Frontal cortex (tissue), 4 donors: ENCODE data around the gene SNAPC5. TPM values are rescaled to one million over a fixed set of nuclear protein-coding genes. Genes with fewer than 3 reads are reported as not detected.
"Not testable (repeated sequence)": the region's sequence is repeated elsewhere in the genome, so short reads cannot be mapped to it uniquely, and the experiment has no call there.

Source experiments
- DNase-seq, 2 donors: peaks; one replicate each; pipeline ENCODE4 v3.0.0; 2012; ENCODE audit warnings: low spot score in 2 of 2
- FAIRE-seq: peaks from 2 replicates; lab custom pipeline; 2012; peaks lifted over from hg19 to GRCh38; lab: Jason Lieb, UNC
- small RNA-seq: library from RNA; depleted of rRNA; stranded (forward); fragments of <200 nt; gene quantifications from one replicate; pipeline ENCODE3, GENCODE V24; 2014
- total RNA-seq: library from RNA; depleted of rRNA; stranded (reverse); fragments of >200 nt; gene quantifications from one replicate; pipeline ENCODE4 v1.2.3, GENCODE V29; 2014
- donor health status: control.
- donor health status: control.
- donor health status: control.

The SNAPC5 gene
- total RNA-seq, 1 donor from 2014 or later = 9.4 TPM

GRCh38 chr15:66462627-66463026, 34.9 kb downstream of the SNAPC5 start:
- no peak for DNase-seq
- no peak for FAIRE-seq

DNA sequence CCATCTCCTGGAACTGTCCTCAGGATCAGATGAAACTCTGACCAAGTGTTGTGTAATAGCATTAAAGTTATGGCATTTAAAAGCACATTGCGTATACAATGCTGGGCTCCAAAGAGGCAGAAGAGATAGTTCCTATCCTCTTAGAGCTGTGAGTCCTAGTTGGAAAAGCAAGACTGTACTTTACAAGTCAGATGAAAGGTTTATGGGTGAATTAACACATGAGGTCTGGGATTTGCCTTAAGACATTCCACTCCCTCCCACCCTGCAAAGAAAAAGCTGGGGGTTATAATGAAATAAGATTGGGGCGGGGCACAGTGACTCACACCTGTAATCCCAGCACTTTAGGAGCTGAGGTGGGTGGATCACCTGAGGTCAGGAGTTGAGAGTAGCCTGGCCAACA, 35.6 kb downstream of the SNAPC5 start:
- FAIRE-seq (no peak), DNase-seq (no peak)

- FAIRE-seq = not testable (repeated sequence)
Measured at GRCh38 chr15:66461294-66461693, 36.3 kb downstream of the SNAPC5 start.

GRCh38 chr15:66459818-66460615, 37.5 kb downstream of the SNAPC5 start:
- FAIRE-seq = no peak
- no peak for DNase-seq

More at GRCh38 chr15:66461294-66461693, 36.3 kb downstream of the SNAPC5 start:
- not testable (repeated sequence) for DNase-seq

DNA sequence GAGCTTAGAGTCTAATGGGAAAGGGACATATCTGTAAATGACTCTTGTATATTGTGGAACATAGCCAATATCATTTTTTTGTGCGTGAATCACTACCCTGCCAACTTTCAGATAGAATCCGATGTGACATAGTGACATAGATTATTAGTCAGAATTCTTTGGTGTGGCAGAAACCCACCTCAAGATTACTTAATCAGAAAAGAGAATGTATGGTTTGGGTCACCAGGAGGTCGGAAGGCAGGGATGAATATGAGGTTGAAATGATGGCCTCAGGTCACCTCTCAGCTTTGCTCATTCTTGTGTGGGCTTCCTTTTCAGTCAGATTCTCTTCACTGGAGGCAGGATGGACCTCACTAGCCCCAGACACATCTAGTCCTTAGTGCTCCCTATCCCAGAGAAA, 41.4 kb downstream of the SNAPC5 start:
- FAIRE-seq = no peak
- no peak for DNase-seq

DNA sequence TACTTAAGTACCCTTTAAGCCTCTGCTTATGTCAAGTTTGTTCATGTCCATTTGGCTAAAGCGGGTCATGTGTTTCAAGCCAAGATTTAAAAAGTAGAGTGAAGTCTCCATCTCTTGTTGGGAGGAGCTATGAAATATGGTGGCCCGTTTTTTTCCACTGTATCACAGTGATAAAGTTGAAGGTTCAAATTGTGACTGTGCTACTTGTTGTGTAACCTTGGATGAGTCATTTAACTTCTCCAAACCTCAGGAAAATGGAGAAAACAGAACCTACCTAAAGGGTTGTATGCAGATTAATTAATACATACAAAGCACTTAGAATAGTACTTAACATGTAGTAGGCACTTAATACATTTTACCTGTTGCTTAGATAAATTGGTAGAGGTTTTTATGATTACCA, 43.4 kb downstream of the SNAPC5 start:
- no peak for DNase-seq
- no peak for FAIRE-seq

GRCh38 chr15:66452971-66453580, 44.5 kb downstream of the SNAPC5 start:
- no peak for DNase-seq

DNA sequence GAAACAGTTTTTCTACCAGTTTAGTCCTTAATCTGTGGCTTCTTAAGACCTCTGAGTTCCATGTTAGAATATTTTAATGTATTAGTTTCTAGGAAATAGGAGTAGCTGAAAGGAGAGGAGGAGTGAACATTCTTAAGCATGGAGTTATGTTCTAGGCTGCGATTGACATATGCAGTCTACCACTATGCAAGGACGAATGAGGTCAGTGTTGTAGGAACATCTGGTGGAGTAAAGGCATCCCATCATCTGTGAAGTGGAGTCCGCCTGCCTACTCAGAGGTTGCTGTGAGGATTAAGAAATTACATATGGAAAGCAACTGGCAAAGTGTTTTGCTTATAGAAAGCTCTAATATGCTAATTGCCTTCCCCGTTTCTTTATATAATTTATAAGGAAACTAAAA, 45.1 kb downstream of the SNAPC5 start:
- no peak for DNase-seq
- no peak for FAIRE-seq

More at GRCh38 chr15:66452971-66453580, 44.5 kb downstream of the SNAPC5 start:
- no peak for FAIRE-seq

Small RNA genes within 50 kb of the gene (small RNA-seq; reads per million reads assigned to genes)
- gene MIR4512 = not detected
- gene RF01159 = not detected
- not detected for gene SNORD16
- gene SNORD18A = not detected
- not detected for gene SNORD18B
- not detected for gene SNORD18C

Other genes with a start within 250 kb of the SNAPC5 start
- 4.5 TPM for gene MEGF11, start 244.0 kb downstream of the SNAPC5 start, total RNA-seq
- gene DIS3L, start 204.2 kb downstream of the SNAPC5 start, total RNA-seq = 43.2 TPM
- gene TIPIN, start 141.1 kb downstream of the SNAPC5 start, total RNA-seq = 20.8 TPM
- 31.0 TPM for gene MAP2K1, start 110.8 kb downstream of the SNAPC5 start, total RNA-seq
- gene RPL4, start 7.1 kb upstream of the SNAPC5 start, total RNA-seq = 1,621 TPM
- 43.6 TPM for gene ZWILCH, start 7.6 kb upstream of the SNAPC5 start, total RNA-seq
- 0.41 TPM for gene LCTL, start 68.2 kb upstream of the SNAPC5 start, total RNA-seq
- 2.4 TPM for gene SMAD6, start 204.5 kb upstream of the SNAPC5 start, total RNA-seq